Breast epithelium (tissue), 3 donors: Measurements from ENCODE around the gene PNPLA4.

Experiments
- POLR2A ChIP-seq: fragments of 450-650 bp; IDR thresholded peaks from one replicate; pipeline ENCODE4 v1.6.1; 2016; ENCODE audit warnings: antibody characterized with exemption, mild to moderate bottlenecking, moderate library complexity
- TF ChIP-seq, protein P1 (sequence below), 3 donors: fragments of 450-650 bp; IDR thresholded peaks; one replicate each; pipeline ENCODE4 v1.5.1; 2016 to 2017; ENCODE audit warnings: antibody characterized with exemption in 3 of 3, mild to moderate bottlenecking in 3 of 3, moderate library complexity in 3 of 3

DNA sequence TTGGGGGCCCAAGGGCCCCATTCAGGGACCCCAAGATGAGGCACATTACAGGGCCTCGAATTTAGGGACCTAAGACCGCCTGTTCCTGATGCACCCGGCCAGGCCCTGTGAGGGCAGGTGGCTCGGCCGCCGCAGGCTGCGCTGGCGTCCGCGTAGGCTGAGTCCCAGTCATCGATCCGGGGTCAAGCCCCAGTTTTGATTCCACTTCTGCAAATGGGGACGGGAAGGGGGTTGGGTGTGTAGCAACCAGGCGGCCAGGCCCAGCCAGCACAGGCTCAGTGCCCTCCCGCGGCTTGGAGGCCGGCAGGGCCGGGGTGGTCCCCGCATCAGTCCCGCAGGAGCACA is 327 bp downstream of the PNPLA4 start:
- TF ChIP-seq, protein P1, sequence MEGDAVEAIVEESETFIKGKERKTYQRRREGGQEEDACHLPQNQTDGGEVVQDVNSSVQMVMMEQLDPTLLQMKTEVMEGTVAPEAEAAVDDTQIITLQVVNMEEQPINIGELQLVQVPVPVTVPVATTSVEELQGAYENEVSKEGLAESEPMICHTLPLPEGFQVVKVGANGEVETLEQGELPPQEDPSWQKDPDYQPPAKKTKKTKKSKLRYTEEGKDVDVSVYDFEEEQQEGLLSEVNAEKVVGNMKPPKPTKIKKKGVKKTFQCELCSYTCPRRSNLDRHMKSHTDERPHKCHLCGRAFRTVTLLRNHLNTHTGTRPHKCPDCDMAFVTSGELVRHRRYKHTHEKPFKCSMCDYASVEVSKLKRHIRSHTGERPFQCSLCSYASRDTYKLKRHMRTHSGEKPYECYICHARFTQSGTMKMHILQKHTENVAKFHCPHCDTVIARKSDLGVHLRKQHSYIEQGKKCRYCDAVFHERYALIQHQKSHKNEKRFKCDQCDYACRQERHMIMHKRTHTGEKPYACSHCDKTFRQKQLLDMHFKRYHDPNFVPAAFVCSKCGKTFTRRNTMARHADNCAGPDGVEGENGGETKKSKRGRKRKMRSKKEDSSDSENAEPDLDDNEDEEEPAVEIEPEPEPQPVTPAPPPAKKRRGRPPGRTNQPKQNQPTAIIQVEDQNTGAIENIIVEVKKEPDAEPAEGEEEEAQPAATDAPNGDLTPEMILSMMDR (IDR thresholded peaks at IDR 0.05) = no peak
- no peak for TF ChIP-seq POLR2A
